Measurements from ENCODE around the gene LIPH.

GRCh38 chr3:185490241-185490640 lies 62.1 kb downstream of the LIPH start:
- TF ChIP-seq EZH2 (IDR thresholded peaks at IDR 0.05; ENCODE audit: borderline replicate concordance, low read depth, low read length, severe bottlenecking) (no peak), CTCF (IDR thresholded peaks at IDR 0.05; ENCODE audit: borderline replicate concordance, extremely low read depth, low read length, poor library complexity, severe bottlenecking) (no peak)
